Right forelimb (tissue), 1 donor: ENCODE data around the gene MTOR.
A peak's percentile ranks its signal among the peaks of the same experiment; 100 is the strongest.
"Not testable (repeated sequence)": the region's sequence is repeated elsewhere in the genome, so short reads cannot be mapped to it uniquely, and the experiment has no call there.

Experiments
- DNase-seq: peaks from one replicate; pipeline ENCODE4 v3.0.0-alpha.2; 2018

Gene MTOR

DNA sequence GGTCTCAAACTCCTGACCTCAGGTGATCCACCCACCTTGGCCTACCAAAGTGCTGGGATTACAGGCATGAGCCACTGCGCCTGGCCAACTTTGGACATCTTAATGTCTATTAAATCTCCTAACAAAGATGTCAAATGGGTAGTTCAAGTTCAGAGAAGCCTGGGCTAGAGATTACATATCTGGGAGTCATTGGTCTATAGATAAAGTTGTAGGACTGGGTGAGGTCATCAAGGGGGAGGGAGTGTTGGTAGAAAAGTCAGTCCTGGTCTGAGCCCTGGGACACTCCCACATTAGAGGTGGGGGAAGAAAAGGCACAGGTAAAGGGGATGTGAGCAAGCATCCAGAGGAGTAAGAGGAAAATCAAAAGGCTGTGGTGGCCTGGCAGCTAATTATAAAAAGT is 17.3 kb upstream of the MTOR start:
- DNase-seq, result no peak

DNA sequence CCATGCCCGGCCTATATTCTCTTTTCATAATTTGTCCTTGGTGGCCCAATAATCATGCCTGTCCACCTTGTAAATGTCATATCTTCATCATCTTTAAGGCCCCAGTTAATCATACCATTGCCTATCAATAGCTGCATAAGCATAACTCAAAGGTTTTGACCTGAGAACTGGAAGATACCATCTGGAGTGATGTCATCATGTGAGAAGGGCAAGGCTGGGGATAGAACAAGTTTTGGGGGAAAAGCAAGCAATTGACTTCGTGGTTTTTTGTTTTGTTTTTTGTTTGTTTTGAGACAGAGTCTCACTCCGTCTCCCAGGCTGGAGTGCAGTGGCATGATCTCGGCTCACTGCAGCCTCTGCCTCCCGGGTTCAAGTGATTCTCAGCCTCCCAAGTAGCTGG is 16.8 kb upstream of the MTOR start:
- DNase-seq, result no peak

DNA sequence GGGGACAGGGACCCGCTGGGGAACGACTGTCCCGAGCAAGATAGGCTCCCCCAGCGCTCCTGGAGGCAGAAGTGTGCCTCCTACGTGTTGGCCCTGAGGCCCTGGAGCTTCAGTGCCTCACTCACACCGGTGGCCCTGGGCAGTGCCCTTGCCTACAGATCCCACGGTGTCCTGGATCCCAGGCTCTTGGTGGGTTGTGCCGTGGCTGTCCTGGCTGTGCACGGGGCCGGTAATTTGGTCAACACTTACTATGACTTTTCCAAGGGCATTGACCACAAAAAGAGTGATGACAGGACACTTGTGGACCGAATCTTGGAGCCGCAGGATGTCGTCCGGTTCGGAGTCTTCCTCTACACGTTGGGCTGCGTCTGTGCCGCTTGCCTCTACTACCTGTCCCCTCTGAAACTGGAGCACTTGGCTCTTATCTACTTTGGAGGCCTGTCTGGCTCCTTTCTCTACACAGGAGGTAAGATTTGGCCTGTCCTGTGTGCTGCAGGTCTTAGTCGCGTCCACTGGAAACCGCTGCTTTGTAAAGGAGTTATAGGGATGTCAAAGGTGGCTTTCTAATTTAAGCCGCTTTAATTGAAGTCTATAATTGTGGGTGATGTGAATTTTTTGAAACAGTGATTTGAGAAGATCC is 11.4 kb upstream of the MTOR start:
- DNase-seq, result no peak

DNA sequence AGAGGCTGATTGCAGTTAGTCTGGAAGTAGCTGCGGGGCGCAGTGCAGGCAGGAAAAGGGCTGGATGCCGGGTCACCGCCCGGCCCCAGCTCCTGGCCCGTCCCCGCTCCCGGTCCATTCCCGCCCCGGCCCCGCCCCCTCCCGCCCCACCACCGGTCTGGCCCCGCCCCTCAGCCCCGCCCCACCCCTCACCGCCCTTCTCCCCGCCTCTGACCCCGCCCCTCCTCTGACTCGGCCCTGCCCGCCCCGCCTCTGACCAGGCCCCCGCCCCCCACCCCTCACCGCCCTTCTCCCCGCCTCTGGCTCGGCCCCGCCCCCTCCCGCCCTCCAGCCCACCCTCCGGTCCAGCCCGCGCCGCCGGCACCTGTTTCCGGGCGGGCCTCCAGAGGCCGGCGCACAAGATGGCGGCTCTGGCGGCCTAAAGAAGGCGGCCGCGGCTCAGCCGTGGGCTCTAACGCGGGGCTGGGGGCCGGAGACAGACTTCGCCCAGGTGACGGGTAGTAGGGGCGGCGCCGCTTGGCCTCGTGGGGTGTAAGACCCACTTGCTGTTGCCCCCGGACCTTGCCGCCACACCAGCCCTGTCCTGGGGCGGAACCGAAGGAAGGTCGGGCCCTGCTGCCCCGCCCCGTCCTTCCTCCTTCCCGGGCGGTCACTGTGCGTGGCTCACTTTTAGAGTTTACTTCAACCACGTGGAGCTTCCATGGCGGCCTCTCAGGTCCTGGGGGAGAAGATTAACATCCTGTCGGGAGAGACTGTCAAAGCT is 10.7 kb upstream of the MTOR start, which contains the start of gene UBIAD1:
Gene UBIAD1, plus strand, starts transcription at position 367 of the 763 bp plus-strand sequence. Its CDS starts 334 bp downstream, at position 701.
- peak; percentile 95 for DNase-seq

DNA sequence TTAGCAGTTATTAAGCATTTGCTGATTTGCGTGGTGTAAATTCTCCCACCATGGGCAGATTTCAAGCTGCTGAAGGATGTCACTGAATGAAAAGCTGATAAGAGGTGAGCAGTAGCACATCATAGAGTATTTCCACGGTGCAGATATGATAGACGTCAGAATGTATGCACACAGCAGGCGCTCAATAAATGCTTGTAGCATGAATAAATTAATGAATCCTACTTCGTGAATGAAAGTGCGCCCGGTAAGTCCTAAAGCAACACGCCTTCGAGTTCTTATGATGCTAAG is 10.1 kb upstream of the MTOR start:
- no peak for DNase-seq

DNA sequence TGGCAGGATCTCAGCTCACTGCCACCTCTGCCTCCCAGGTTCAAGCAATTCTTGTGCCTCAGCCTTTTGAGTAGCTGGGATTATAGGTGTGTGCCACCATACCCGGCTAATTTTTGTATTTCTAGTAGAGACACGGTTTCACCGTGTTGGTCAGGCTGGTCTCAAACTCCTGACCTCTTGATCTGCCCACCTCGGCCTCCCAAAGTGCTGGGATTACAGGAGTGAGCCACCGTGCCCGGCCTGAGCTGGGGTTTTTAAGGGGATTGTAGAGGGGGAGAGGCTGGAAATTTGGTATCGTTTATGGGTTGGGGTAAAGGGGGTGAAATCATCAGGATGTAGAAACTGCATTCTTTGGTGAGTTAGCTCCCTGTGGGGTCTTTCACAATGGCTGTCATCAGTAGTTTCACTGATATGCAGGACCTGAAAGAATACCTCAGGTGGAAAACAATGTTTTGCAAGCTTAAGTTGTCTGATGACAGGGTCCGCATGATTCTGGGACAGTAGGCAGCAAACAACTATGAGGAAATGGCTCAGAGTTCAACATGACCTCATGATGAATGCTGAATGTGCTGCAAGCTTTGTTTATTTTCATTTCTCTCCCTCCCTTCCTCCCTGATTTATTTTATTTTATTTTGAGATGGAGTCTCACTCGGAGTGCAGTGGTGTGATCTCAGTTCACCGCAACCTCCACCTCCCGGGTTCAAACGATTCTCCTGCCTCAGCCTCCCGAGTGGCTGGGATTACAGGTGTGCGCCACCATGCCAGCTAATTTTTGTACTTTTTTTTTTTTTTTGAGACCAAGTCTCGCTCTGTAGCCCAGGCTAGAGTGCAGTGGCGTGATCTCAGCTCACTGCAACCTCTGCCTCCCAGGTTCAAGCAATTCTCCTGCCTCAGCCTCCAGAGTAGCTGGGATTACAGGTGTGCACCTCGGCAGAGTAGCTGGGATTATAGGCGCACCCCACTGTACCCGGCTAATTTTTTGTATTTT is 5.3 kb upstream of the MTOR start:
- DNase-seq, result not testable (repeated sequence)

DNA sequence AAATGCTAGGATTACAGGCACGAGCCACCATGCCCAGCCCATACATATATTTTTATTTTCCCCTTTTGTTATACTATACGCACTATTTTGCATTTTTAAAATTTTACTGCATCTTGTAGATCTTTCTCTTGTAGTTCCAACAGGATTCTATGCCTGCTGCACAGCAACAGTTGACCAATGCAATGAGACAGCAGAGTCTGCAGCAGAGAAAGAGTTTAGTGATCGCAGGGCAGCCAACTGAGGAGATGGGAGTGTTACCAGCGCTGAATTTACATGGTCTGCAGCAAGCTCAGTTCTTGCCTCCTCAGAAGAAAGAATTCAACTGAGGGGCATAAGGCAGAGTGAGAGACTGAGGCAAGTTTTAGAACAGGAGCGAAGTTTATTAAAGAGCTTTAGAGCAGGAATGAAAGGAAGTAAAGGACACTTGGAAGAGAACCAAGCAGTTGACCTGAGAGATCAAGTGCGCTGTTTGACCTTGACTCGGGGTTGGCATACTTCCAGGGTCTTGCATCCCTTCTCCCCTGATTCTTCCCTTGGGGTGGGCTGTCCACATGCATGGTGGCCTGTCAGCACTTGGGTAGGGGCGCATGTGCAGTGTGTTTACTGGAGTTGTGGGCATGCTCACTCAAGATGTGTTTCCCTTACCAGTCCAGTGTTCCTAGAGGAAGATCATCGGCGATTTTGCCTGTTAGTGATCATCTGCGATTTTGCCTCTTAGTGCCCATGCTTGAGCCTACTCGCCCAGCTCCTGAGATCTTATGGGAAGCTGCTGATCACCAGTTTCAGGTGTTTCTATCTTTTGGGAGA is 4.1 kb upstream of the MTOR start:
- no peak for DNase-seq

DNA sequence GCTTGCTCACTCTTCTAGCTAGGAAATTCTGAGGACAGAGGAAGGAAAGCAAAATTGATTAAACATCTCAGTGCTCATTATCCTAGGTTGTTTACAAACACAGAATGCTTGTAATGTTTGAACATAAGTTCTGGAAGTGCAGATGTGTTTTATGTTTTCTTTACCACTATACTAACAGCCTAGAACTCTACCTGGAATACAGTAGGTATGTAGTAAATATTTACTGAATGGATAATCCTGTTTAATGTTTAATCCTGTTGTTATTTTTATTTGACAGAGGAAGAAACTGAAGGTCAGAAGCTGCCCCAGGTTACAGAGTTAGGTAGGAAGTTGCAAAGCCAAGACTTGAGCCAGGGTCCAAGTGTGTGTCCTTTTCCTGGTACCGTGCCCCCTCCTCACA is 6.1 kb downstream of the MTOR start:
- DNase-seq, result no peak

DNA sequence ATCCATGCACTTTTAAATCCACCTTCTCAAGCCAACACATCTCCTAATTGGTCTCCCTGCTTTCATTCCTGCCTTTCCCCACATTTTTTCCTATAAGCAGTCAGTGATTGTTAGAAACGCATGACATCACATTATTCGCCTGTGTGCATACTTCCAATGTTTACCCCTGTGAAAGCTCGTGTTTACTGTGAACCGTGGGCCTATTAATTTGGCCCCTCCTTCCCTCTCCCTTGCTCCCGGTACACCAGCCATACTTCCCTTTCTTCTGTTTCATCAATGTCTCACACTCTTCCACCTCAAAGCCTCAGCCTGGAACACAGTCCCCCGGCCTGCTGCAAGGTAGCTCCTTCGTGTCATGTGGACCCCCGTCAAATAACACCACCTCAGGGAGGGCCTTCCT is 9.1 kb downstream of the MTOR start:
- no peak for DNase-seq

DNA sequence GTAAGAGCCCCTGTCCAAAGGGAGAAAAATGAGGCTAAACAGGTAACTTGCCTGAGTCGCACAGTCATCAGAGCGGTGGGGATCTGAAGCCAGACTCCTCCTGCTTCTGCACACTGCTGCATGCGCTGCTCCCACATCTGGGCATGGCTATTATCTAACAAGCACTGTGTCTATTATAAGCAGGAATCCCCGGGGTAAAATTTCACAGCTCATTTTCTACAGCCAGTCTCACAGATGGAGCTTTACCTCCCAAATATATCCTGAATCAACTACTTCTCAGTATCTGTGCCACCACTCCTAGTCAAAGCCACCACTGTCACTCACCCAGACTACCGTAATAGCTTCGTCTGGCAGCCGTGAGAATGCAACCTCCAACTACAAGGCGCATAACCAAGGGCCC is 9.8 kb downstream of the MTOR start:
- DNase-seq, result no peak

DNA sequence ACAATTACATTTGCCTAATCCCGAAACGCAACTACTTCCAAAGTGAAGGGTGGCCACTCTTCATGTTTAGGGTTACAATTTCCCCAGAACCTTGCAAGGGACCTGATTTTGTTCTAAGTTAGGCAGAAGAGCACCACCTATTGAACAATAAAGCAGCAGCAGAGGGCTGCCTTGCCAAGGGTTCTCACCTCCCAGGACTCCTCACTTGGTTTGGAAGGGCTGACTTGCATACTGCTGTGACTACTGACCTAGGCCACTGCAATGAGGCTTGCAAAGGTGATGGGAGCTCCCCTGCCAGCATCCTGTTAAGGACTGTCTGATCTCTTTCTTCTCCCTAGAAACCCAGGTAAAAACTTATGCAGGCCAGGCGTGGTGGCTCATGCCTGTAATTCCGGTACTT is 14.2 kb downstream of the MTOR start:
- DNase-seq, result no peak

DNA sequence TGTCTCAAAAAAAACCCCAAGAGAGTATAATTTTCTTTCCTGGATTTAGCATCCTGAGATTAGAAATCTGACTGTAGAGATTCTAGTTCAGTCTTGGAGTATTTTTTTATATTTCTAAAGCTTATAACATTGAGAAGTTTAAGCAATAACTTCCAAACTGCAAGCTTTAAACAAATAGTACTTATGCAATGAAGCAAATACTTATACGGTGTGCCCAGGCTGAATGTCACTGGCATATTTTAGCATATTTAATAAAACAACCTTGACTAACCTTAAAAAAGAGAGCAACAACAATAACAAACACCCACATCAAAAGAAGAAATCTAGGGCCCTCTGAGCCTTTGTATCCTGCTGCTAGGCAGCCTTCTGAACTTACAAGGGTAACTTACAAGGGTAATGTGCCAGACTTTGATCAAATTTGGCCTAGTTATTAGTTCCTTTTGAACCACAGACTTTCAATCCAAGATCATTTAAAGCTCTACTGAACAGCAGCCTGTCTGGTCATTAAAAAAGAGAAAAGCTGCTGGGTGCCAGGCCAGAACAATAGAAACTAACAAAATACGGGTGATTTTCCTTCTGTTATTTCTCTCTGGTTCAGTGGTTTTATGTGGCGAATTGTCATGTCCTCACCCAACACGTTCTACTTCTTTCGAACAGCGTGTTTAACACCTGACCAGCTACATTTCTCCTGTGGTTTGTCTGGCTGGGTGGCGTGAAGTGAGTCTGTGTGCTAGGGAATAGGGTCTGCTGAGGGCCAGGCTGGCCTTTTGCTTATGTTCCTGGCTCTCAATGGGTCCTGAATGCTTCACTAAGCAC is 16.2 kb downstream of the MTOR start:
- DNase-seq, result no peak

DNA sequence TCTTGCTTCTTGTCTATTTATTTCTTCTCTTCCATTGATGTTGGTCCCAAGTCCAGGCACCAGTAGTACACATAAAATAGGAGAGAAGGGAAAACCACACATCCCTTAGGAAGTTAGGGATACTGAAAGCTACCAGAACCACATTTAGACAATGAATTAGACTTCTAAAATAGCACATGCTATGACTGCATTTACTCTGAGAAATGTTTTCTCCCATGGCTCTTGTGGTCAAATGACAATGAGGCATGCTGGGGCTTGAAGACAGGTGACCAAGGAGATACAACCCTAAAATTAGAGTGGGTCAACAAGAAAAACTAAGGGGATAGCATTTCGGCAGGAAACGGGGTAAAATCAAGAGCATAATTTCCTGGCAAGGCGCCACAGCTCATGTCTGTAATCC is 17.1 kb downstream of the MTOR start:
- DNase-seq, result no peak

DNA sequence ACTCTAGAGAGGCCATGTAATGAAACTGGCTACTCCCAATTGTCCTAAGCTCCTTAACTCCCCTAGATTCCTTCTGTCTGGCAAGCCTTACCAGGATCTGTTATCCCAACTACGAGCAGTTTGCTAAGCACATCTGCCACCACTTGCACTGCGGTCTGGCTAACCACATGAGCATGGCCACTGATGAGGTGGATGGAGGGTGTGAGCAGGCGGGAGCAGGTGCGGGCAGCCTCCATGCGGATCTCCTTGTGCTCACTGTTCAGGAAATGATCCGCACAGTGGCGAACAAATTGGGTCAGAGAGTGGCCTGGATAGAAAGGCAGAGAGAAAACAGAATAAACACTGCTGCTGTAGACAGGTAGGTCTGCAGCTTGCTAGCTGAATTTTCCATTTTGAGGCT is 24.0 kb downstream of the MTOR start:
- DNase-seq, result no peak

DNA sequence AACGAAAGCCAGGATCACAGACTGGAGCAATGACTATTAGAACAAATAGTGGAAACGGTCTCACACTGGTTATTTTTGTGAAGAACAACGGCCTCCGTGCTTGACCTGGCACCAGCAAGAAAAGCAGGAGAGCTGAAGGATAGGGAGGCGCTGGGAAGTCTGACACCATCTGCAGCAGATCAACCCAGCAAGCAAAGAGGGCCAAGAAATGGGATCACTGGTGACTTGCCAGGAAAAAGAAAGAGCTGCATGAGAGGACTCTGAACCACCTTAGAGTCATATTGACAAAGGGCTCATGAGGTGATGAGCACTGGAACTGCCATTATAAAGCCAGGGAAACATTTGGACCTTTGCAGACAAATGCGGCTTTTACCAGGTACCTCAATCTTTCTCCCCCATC is 25.0 kb downstream of the MTOR start:
- DNase-seq, result no peak

DNA sequence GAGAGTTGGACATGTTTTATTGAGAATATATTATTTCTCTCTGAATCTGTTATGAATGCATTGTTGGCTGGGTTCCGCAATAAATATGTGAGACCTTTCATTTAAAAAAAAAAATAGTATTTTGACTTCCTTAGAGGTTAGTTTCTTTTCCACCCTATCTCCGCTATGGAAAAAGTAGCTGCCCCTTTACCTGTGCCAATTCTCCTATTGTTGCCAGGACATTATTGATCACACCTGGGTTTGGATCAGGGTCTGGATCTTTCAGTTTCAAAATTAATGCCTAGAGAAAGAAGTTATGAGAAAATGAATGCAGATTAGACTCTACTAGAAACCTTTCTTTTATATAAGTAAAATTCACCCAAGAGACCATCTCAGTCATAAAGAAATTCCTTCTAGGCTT is 29.1 kb downstream of the MTOR start:
- no peak for DNase-seq

DNA sequence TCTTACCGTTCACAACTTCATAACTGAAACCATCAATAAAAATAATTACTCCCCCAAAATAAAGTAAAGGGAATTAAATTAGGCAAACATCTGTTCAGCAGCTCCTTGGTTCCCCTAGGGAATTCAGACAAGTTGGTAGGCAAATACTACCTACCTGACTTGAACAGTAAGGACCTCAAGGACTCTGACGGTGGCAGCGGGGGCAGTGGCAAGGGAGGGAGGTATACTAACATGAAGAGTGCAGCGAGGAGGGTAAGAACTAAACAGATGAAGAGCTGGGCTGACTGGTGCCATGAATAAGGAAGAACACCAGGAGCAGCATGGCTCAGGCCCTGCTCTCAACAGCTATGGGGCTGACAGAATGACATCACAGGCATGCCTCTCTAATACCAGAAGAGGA is 33.1 kb downstream of the MTOR start:
- no peak for DNase-seq

DNA sequence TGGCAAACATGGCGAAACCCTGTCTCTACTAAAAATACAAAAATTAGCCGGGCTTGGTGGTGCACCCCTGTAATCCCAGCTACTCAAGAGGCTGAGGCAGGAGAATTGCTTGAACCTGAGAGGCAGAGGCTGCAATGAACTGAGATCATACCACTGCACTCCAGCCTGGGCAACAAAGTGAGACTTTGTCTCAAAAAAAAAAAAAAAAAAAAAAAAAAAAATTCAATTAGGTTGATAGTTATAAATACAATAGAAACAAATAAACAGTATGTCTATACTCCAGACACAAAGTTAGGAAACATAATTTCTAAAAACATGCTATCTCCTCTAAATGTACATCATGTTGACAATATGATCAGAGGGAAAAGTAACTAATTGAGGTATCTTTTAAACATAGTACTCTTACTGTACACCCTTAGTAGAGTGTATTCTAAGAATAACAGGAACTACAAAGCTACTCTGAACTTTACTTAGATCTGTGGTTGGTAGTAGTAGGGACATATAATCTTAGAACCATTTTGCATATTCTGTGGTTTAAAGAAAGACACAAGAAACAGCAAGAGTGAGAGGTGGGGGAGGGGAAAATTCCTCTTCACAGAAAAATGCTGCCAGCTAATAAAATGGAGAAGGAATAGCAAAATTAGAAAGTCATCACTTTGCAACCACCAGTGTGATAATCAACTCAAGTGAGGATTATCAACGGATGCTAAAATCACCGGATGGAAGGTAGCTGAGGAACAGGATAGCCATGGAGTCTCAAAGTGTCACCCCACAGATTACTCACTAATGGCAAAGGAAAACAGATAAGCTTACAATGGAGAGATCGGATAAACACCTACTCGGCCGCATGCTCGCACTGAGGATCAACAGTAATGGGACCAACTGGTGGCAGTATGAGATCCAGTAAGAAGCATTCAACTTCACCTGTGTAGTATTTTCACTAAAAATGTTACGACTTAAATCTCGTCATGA is 35.0 kb downstream of the MTOR start:
- DNase-seq, result no peak

DNA sequence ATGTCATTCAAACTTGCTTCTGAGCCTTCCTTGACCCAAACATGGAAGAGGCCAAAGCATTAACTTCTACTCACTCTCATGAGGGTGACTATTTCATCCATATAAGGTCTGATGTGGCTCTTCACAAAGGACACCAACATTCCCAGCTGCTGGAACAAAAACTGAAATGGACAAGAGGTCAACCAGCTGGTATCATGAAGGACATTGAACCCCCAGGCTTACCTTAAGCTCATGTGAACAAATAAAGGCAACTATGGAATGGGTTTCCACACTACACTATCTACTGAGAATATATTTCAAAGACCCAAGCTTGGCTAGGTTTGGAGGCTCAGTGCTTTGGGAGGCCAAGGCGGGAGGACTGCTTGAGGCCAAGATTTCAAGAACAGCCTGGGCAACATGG is 46.3 kb downstream of the MTOR start:
- DNase-seq, result no peak

DNA sequence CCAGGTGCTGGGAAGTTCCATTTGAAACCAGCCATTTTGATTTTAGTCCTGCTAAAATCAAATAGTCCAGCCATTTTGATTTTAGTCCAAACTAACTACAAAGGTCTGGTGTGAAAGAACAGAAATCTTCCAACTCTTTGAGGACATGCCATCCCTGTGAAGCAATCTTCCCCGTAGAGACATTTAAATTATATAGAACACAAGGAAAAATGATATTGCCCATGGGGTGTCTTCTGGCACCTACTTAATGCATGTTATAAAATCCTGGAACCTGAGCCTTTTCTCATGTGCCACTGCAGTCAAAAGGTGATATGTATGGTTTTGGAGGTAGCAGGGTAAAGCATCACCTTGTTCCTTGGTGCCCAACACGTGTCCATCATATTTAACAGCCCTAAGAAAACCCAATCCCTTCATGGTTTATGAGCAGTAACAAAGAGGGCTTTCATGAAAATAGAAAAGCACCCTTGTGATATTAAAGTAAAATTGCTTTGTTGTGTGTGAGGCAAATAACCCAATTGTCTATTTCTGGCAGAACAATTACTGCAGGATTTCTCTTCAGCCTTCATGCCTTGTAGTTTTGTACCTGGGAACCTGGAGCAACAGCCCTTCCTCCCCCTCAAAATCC is 46.9 kb downstream of the MTOR start:
- DNase-seq, result no peak
